NCI-H2081 treated with DMSO at 0.1 percent for 48 hours (cell line): ENCODE results near the gene TTLL11.

Experiments used
- DNase-seq: peaks from one replicate; lab custom pipeline; 2025; lab: John Stamatoyannopoulos, UW

Gene TTLL11

DNA sequence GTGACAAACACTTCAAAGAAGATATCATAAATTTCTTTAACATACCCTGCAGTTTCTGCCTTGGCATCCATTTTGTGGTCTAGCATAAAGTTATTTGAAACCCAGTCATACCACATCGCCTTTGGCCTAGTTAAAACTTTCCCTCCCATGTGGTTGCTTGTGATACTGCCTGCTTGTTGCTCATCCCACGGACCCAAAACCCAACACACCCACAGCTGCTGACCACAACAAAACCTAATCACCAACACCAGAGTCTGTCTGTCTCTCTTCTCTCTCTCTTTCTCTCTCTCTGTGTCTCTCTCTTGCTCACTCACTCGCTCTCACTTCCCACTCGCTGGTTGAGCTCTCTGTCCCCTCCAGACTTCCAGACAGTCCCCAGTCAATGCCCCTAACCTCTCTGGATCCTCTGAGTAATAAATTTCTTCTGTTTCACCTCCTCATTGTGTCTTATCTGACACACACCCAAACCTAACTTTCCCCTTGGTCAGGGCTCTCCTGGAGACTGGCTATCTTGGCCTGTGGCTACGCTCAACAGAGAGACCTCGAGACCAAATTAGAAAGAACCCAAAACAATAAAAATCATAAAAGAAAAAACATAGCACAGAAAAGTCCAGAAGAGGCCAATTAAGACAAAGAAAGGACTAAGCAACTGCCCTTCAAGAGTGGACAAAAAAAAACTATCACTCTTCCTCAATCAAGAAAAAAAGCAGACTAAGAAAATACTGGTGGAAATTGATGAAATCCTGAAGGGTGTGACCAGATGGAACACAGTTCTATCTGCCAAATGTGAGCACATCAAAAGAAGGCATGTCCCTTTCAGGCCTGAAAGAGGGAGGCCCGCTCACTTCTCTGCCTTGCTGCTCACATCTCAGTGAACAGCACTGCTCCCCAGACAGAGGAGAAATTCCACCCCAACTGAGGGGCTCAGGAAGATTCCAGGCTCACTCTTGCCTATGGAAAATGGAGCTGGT, 41.5 kb downstream of the TTLL11 start:
- no peak for DNase-seq

DNA sequence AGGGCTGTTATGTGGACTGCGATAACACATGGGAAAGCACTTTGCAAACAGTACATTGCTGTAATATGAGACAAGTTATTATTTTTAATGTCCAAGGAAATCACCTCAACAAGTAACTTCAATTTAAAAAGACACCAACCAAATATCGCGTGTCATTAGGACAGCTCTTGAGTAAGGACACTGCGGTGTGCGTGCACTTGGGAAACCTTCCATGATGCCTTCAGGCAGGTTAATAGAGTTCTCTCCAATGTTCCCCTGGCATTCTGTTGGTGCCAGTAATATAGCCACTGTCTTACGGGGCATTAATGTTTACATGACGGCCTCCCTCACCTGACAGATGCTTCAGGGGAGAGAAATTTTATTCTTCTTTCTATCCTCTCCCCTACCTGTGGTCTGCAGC, 42.9 kb downstream of the TTLL11 start:
- DNase-seq = no peak

DNA sequence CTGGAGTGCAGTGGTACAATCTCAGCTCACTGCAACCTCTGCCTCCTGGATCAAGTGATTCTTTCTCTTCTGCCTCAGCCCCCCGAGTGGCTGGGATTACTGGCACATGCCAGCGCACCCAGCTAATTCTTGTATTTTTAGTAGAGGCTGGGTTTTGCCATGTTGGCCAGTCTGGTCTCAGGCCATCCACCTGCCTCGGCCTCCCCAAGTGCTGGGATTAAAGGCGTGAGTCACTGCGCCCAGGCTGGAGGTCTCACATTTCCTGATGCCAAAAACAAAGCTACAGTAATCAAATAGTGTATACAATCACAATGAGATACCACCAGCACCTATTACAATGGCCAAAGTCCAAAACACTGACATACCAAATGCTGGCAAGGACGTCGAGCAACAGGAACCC, 51.1 kb downstream of the TTLL11 start:
- no peak for DNase-seq

DNA sequence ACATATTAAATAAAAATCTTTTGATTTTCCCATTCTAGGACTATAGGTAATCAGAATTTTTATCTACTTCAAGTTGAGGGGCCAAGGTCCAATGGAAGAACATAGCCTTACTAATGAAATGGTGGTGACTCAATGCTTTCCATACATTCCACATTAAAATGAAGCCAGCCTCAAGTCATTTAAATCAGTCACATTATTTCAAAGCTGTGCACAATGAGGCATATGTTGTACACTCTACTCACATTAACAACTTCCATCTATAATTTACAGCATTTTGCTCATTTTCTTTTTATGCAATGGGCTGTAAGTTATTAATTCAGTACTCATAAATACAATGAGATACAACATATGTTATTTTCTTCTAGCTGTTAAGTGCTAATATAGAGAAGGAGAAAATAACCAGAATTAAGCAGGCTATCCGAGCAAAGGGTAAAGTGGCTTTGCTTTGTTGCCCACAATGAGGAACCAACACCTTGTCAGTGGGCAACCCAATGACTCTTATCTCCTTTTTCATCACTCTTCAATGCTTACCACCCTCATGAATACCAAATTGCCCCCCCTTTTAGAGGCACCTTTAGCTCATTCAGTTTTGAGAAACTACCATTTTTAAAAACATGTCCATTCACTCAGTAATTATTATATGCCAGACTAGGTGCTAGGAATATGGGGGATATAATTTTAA, 52.4 kb downstream of the TTLL11 start:
- no peak for DNase-seq

DNA sequence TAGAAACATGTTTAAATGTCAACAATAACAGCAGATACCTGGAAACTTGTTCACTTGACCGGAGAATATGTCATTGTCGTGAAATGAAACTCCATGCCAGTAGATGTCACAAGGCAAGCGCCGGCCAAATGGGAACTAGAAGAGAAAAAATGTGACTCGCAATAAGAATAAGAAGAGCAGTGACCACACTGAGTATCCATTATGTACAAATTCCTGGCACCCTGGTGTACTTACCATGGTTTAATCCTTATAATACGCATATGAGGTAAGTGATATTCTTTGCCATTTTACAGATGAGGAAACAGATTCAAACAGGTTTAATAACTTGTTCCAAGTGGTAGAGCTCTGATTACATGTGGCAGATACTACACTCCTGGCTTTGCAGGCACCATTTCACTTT, 53.9 kb downstream of the TTLL11 start:
- no peak for DNase-seq

DNA sequence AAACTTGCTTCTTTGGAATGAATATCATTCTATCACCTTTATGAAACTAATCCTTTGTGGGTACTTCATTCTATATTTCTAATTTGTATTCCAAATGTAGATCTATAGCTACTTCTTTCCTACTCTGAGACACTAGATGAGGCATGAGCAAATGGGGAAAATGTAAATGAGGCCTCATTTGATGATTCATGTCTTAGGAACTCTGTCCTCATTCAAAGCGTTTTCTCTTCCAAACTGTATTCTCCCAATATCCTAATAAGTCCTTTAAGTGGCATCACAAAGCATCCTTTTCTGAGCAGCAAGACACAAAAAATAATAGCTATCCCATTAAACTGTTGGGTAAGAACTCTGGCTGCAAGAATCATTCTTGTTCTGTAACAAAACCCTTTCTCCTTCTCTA, 56.1 kb downstream of the TTLL11 start:
- no peak for DNase-seq

DNA sequence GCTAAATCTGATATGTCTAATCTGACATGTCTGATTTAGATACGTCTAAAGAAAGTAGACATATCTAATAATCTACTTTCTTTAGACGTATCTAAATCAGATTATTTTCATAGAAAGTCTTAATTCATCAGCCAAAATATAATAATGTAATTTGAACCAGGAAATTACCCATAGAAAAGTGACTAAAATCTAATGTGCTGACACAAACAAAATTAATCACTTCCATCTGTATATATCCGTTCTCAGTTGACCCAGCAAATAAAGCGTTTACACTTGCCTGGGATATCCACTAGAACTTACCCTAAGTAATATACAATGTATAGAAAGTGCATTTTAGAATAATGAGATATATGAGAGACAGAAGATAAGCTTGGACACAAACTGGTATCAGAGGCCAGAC, 56.7 kb downstream of the TTLL11 start:
- DNase-seq = no peak

DNA sequence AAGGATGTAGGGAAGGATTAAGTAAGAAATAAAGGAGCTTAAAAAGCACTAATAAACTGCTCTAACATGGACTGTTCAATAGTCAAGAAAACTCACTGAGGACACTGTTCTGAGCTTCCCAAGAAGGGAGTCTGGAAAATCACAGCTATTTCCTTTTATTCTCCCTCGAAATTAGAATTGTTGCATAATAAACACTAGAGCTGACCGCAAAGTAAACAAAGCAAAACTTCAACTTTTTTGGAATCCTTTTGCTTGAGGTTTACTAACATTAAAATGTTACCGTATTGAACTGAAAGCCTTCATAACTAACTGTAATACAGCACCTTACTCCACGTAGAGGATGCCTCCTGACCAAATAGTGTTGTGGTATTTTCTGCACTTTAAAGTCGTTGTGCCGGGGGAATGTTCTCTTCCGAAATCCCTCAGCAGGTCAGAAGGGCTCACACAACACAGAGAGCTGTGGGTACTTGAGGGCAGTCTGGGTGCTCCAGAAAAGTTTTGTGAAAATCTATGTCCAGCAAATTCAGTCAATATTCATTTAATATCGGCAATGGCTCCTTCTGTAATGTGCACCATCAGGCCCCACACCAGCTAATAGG, 59.2 kb downstream of the TTLL11 start:
- no peak for DNase-seq

DNA sequence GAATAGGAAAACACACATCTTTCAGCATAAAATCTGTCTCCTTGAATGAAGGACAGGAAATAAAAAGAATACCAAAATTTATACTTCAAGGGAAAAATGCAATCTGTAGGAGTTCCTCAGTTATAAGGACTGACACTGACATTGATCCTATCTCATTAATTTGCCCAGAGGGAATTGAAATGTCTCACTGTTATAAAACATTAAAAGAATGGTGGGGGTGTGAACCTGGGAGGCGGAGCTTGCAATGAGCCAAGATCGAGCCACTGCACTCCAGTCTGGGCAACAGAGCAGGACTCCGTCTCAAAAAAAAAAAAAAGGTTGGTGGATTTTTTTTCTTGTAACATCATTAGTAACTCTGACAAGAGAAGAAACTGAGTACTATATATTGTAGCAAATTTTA, 60.8 kb downstream of the TTLL11 start:
- DNase-seq = no peak

DNA sequence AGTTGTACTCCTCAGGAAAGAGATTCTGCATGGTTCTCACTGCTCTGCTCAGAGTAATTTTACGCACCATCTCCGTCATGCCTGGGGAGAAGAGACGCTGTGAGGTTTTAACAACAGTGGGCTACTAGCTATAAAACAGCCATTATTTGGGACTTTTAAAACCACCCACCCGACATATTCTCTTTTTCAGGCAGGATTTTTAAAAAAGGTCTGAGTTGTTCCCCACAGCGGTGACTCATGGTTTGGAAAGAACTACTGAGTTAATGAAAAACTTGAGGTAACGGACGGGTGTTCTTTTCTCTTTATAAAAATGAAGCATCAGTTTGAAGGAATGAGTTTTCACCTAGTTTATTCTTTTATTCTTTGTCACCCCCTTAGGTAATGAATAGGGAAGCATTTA, 61.3 kb downstream of the TTLL11 start:
- DNase-seq = no peak

DNA sequence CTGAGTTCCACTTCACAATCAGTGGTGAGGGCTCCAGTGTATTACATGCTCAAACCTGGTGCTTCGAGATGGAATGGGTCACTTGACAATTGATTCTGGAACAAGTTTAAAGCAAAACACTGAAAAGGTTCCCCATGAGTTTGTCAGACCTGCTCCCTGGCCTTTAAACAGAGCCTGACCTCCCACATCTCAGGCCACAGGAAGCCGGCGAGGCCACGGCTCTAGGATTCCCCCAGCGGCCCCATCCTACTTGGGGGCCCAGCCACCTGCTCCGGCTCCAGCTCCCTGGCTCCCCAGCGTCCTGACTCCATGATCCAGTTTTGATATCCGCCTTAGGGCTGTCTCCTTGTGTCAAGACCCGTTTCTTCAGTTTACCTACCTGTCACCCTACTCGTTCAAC, 62.0 kb downstream of the TTLL11 start:
- no peak for DNase-seq

DNA sequence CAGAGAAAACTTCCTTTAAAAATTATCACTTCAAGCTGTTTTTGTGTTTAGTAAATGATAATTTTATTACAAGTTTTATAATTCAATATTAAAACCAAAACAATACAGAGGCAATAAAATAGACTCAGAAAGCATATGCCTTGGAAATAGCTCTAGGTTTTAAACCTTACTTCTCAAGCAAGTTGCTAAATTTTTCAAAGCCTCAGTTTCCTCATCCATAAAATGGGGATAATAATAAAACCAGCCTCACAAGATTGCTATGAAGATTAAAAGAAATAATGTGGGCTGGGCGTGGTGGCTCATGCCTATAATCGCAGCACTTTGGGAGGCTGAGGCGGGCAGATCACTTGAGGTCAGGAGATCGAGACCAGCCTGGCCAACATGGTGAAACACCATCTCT, 62.8 kb downstream of the TTLL11 start:
- DNase-seq = no peak

DNA sequence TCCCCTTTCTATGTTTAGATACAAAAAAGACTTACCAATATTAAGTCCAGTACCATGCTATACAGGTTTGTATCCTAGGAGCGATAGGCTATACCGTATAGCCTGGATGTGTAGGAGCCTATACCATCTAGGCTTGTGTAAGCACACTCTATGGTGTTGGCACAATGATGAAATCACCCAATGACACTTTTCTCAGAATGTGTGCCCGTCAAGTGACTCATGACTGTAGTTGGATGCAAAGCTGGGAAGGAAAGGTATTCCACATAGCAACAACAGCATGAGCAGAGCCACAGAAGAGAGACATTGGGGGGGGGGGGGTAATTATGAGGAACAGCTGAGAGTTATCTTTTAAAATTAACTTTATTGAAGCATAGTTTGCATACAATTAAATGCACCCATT, 63.2 kb downstream of the TTLL11 start:
- no peak for DNase-seq

DNA sequence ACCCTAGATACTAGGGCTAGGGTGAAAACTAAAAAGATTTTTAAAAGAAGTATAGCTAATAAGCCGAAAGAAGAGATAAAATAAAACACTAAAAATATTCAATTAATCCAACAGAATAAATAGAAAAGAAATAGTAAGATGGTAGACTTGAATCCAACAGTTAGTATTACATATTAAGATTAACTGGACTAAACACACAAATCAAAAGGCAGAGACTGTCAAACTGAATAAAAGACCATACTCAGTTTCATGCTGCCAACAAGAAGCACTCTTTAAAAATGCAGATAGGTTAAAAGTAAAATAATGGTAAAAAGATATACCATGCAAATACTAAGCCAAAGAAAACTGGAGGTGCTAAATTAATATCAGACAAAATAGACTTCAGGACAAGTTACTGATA, 65.0 kb downstream of the TTLL11 start:
- no peak for DNase-seq

DNA sequence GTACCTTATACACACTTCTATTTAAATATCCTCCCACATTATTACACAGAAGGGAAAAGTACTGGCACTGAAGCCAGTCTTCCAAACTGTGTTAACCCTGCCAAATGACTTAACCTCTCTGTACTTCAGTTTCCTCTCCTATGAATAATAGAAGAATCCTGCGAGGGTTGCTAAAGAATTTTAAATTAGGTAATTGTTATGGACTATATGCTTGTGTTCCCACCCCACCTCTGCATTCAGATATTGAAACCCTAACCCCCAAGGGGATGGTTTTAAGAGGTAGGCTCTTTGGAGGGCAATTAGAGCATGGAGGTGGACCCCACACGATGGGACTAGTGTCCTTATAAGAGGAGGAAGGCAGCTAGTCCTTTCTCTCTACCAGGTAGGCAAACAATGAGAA, 72.7 kb downstream of the TTLL11 start:
- DNase-seq = no peak

DNA sequence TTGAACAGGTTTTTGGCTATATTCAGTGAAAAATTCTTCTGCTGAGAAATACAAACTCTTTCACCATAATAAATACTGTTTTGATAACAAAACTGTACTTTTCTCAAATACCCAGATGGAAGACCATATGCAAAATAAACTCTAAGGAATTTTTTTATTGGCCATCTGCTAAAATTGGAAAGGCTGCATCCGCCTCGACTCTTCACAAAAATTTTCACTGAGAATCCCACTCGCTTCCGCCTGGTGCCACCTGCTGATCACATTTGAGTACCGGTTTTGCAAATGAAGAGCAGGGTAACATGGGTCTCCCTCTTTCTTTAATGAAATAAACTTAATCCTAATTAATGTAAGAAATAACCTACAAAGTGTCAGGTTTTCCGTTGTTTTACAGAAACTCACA, 76.4 kb downstream of the TTLL11 start:
- no peak for DNase-seq

DNA sequence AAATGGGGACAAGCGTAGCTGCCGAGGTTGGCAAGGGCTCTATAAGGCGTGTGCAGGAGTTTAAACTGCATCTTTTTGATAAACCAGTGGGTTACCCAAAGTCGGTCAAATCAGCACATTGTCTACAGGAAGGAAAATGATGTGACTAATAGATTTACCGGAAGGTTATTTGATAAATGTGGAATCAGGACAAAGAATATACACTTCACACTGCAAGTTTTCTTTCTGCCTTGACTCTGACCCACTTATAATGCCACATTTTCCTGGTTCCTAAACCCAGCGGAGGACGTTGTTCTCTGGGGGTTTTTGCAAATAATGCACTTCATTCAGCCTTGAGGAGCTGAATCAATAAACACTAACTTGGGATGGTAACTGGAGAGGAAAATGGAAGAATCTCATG, 76.8 kb downstream of the TTLL11 start:
- DNase-seq = no peak

DNA sequence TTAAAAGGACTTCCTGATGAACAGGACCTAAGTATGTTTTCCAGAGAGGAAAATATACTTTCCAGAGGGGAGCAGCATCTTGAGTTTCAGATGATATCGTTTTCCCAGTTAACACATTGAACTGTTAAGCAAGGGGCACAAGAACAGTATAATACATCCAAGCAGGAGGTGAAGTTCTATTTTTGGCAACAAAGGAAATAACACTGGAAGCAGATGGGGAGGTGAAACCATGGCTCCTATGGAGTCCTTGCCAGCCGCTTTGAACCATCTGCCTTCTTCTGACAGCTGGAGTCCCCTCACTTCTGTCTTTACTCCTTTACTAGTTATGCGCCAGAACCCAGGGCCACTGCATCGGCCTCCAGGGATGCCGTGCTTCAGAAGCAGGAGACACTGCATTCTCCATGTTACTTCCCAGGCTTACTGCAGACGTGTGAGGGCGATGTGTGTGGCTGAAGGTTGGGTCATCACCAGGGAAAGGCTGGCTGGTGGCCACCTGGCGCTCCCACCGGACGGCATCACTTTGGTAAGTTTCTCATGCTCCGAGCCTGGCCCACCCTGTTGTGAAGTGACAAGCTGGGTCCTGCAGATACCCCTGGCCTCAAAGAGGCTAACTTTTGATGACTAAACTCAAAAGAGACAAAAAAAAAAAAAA, 77.8 kb downstream of the TTLL11 start:
- DNase-seq = no peak

DNA sequence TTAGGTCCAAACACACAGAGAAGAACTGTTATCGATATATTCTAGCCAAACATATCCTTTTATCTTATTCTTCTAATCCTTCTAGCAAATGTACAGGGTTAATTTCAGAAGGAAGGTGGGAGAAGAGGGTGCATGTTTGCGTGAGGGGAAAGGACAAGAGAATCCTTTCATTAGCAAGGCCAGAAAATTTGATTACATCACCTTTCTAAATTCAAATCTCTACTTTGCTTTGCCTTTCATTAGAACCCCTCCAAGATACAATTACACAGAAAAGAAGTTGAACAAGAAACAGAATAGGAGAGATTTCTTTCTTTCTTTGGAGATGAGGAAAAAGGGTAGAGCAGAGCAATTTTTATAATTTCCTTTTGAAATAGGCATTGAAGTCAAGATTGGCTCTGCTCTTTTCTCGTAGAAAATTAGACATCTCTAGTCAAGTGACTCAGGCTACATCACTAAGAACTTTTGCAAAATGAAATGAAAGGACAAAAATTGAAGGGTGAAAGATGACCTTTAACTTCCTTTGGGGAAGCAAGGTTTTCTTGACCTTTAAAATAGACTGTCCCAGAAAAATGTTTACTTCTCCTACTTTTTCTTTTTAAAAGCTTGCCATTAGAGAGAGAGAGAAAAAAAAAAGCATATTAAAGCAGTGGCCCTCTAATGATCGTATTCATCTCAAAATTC, 81.2 kb downstream of the TTLL11 start:
- DNase-seq = no peak

DNA sequence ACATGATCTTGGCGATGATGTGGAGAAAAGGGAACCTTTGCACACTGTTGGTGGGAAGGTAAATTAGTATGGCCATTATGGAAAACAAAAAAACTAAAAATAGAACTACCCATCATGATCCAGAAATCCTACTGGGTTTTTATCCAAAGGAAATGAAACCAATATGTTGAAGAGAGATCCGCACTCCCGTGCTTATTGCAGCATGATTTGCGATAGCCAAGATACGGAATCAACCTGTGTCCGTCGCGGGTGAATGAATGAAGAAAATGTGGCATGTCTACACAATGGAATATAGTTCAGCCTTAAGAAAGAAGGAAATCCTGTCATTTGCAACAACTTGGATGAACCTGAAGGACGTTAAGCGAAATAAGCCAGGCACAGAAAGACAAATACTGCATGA, 84.5 kb downstream of the TTLL11 start:
- no peak for DNase-seq

DNA sequence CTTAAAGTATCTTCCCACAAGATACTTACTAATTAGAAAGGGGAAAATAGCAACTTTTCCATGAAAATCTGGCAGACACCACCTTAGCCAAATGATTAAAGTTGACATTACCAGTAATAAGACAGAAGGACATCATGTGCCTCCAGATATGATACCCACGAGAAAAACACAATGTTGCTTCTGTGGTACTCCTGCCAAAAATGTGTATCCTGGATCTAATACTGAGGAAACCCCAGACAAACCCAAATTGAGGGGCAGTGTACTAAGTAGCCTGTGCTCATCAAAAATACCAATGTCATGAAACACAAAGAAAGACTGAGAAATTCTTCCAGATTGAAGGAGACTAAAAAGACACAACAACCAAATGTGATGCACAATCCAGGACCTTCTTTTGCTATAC, 85.3 kb downstream of the TTLL11 start:
- no peak for DNase-seq

DNA sequence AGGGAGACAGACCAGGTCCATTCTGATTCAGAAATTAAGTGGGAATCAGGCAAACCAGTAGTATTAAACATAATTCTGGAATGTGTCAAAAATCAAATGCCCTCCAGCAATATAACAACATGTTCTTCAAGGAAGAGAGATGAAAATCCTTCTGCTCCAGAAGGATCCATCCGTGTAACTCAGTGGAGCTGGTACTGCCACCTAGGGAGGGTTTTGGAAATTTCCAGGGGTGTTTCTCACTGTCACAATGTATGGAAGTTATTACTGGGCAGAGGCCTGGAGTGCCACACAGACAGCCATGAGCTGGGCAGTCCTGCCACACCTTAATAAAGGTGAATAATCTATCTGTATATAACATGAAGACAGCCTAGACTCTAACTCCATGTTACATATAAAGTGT, 87.5 kb downstream of the TTLL11 start:
- DNase-seq = no peak
